Sigmoid colon (tissue), 7 donors: ENCODE results near the gene SORCS2. TPM values are rescaled to one million over a fixed set of nuclear protein-coding genes. Genes with fewer than 3 reads are reported as not detected.
"Not testable (repeated sequence)": the region's sequence is repeated elsewhere in the genome, so short reads cannot be mapped to it uniquely, and the experiment has no call there.

Experiments
- DNase-seq: peaks from one replicate; pipeline ENCODE4 v3.0.0-alpha.2; 2019
- H3K27ac ChIP-seq, 4 donors: fragments of 200-600 bp; sonication (generic); one replicate each; pipeline ENCODE4 v1.5.1; 2016 to 2019; ENCODE audit warnings: mild to moderate bottlenecking in 1 of 4
- H3K27me3 ChIP-seq, 3 donors: fragments of 200-600 bp; sonication (generic); one replicate each; pipeline ENCODE4 v1.5.1; 2019; ENCODE audit warnings: mild to moderate bottlenecking in 1 of 3
- H3K36me3 ChIP-seq, 4 donors: fragments of 200-600 bp; sonication (generic); one replicate each; pipeline ENCODE4 v1.5.1; 2016 to 2019
- H3K4me1 ChIP-seq, 4 donors: fragments of 200-600 bp; sonication (generic); one replicate each; pipeline ENCODE4 v1.5.1; 2017 to 2019
- H3K4me3 ChIP-seq, 4 donors: fragments of 200-600 bp; sonication (generic); one replicate each; pipeline ENCODE4 v1.5.1; 2017 to 2019; ENCODE audit warnings: mild to moderate bottlenecking in 2 of 4, moderate library complexity in 1 of 4
- H3K9me3 ChIP-seq, 4 donors: fragments of 200-600 bp in 3 of 4; sonication (generic) in 3 of 4; one replicate each; pipeline versions ENCODE4 v1.5.1 to v1.6.1; 2013 to 2019
- EP300 ChIP-seq, 4 donors: sonication (generic); formaldehyde crosslinking; IDR thresholded peaks; one replicate each; pipeline ENCODE4 v1.6.1; 2017; ENCODE audit warnings: antibody characterized with exemption in 4 of 4
- POLR2A ChIP-seq, 2 donors: fragments of 450-650 bp; IDR thresholded peaks; one replicate each; pipeline ENCODE4 v1.6.1; 2016; ENCODE audit warnings: antibody characterized with exemption in 2 of 2, mild to moderate bottlenecking in 2 of 2, moderate library complexity in 2 of 2
- POLR2AphosphoS5 ChIP-seq, 4 donors: sonication (generic); formaldehyde crosslinking; IDR thresholded peaks; one replicate each; pipeline ENCODE4 v1.6.1; 2017; ENCODE audit warnings: antibody characterized with exemption in 4 of 4
- WGBS, 2 donors: extraction: QIAGEN DNeasy Blood & Tissue Kit; methylation state at CpG; one replicate each; pipeline ENCODE4 v1.1.7; 2013; 5-methylcytosine and 5-hydroxymethylcytosine counted together
- intact Hi-C: fragments of 100-400 bp; cut with DNase I; formaldehyde crosslinking; loops from one replicate; pipeline ENCODE4 v1.15.1; 2023
- polyA plus RNA-seq, 3 donors: library from polyadenylated mRNA; stranded (reverse); fragments of 200-250 nt; gene quantifications; one replicate each; pipeline ENCODE4 v1.2.3, GENCODE V29; 2013
- total RNA-seq, 4 donors: library from RNA; depleted of rRNA; stranded (reverse); fragments of >200 nt; gene quantifications; one replicate each; pipeline ENCODE4 v1.1.0, GENCODE V29; 2016
- TF ChIP-seq, protein P1 (sequence below), 4 experiments: fragments of 450-650 bp in 3 of 4; fragments of 200-600 bp in 1 of 4; IDR thresholded peaks; one replicate each; pipeline ENCODE4 v1.5.1; 2016 to 2019; ENCODE audit warnings: antibody characterized with exemption in 4 of 4, mild to moderate bottlenecking in 3 of 4, moderate library complexity in 2 of 4
- donor health status: healthy with polysubstance abuse.
- donor health status: Bipolar disorder and iron deficiency.
- donor health status: healthy.

Gene SORCS2
- total and polyA plus RNA-seq, 7 donors = 1.8 to 6.4 (median 3.9) TPM; not detected in 2

- Histone ChIP-seq H3K27me3 (no peaks in the 10 kb centered on the region), H3K36me3 (no peaks in the 10 kb centered on the region), H3K9me3 (peaks cover 9 to 19% (median 16%) of the 10 kb centered on the region in 4 donors), H3K27ac (no peak overlapping the region), H3K4me1 (no peaks in the 10 kb centered on the region), H3K4me3 (no peak overlapping the region)
- no peak for DNase-seq
- TF ChIP-seq POLR2AphosphoS5 (IDR thresholded peaks at IDR 0.05) (no peak), EP300 (IDR thresholded peaks at IDR 0.05) (no peak), POLR2A (IDR thresholded peaks at IDR 0.05) (no peak)
- TF ChIP-seq, protein P1, sequence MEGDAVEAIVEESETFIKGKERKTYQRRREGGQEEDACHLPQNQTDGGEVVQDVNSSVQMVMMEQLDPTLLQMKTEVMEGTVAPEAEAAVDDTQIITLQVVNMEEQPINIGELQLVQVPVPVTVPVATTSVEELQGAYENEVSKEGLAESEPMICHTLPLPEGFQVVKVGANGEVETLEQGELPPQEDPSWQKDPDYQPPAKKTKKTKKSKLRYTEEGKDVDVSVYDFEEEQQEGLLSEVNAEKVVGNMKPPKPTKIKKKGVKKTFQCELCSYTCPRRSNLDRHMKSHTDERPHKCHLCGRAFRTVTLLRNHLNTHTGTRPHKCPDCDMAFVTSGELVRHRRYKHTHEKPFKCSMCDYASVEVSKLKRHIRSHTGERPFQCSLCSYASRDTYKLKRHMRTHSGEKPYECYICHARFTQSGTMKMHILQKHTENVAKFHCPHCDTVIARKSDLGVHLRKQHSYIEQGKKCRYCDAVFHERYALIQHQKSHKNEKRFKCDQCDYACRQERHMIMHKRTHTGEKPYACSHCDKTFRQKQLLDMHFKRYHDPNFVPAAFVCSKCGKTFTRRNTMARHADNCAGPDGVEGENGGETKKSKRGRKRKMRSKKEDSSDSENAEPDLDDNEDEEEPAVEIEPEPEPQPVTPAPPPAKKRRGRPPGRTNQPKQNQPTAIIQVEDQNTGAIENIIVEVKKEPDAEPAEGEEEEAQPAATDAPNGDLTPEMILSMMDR (IDR thresholded peaks at IDR 0.05) = no peak
- intact Hi-C loops = no loop called here
- 88 to 89% methylated on average over 7 of the region's 7 CpGs for WGBS, 2 donors
Observed at GRCh38 chr4:7572894-7573293, 380.6 kb downstream of the SORCS2 start.

GRCh38 chr4:7573576-7574091, 381.3 kb downstream of the SORCS2 start:
- TF ChIP-seq, protein P1 (IDR thresholded peaks at IDR 0.05) = no peak
- TF ChIP-seq POLR2AphosphoS5 (IDR thresholded peaks at IDR 0.05) (no peak), POLR2A (IDR thresholded peaks at IDR 0.05) (no peak), EP300 (IDR thresholded peaks at IDR 0.05) (no peak)
- Histone ChIP-seq H3K4me1 (no peaks in the 10 kb centered on the region), H3K27ac (no peak overlapping the region), H3K9me3 (peaks cover 17 to 26% (median 19%) of the 10 kb centered on the region in 4 donors), H3K27me3 (no peaks in the 10 kb centered on the region), H3K4me3 (no peak overlapping the region), H3K36me3 (no peaks in the 10 kb centered on the region)
- intact Hi-C loops = no loop called here
- 81% methylated on average over 9 of the region's 9 CpGs for WGBS, 2 donors
- DNase-seq = no peak

DNA sequence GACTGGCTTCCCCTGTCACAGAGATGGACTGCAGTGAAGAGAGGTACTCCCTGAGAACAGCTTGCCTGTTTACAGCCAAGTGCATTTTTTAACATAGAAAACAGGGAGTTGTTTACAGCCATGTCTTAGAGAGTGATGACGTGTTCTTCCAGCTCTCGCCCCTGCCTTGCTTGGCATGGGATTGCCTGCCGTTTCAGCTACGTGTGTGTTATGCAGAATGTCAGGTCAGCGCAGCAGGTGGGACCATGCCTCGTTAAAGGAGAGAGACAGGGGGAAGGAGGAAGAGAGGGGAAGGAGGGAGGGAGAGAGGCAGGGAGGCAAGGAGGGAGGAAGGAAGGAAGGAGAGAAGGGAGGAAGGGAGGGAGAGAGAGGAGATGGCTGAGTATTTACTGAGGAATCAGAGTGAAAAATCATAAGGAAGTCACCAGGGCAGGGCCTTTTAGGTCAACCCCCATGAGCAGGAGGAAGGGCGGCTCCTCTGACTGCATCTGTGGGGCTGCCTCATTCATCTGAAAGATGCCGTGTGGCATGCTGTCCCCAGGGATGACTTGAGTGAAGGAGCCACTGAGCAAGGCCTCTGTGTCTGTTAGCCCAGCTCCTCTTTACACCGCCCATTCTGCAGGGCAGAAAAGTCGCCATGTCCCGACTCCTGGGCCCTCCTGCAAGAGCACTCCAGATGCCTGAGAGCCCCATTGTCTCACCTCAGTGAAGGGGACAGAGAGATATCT, 382.1 kb downstream of the SORCS2 start:
- TF ChIP-seq POLR2A (IDR thresholded peaks at IDR 0.05) (no peak), POLR2AphosphoS5 (IDR thresholded peaks at IDR 0.05) (no peak), EP300 (IDR thresholded peaks at IDR 0.05) (no peak)
- 68 to 69% methylated on average over 11 of the region's 11 CpGs for WGBS, 2 donors
- Histone ChIP-seq H3K9me3 (peaks cover 20 to 26% (median 21%) of the 10 kb centered on the region in 4 donors), H3K36me3 (no peaks in the 10 kb centered on the region), H3K4me3 (no peak overlapping the region), H3K27ac (no peak overlapping the region), H3K4me1 (no peaks in the 10 kb centered on the region), H3K27me3 (no peaks in the 10 kb centered on the region)
- no peak for DNase-seq
- intact Hi-C loops = no loop called here

DNA sequence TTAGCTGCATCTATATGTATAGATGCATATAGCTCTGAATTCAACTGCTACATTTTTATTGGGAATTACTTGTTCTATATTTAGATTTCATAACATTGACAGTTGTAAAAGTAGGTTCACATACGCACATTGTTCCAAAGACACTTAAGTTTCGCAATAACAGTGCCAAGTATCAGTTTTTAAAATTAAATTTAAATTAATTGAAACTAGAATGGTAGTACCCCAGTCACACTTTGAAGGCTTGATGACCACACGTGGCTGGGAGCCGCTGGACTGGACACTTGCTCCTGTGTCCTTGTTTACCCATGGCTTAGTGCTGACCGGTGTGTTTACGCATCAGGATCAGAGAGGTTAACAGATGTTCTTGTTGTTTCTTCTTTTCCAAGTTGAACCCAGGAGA, 383.1 kb downstream of the SORCS2 start:
- intact Hi-C loops = no loop called here
- H3K36me3 ChIP-seq = no peaks in the 10 kb centered on the region
- DNase-seq = no peak
- TF ChIP-seq POLR2AphosphoS5 (IDR thresholded peaks at IDR 0.05) = no peak
- H3K9me3 ChIP-seq = peaks cover 20 to 26% (median 21%) of the 10 kb centered on the region in 4 donors
- no peak overlapping the region for H3K4me3 ChIP-seq
- WGBS, 2 donors = 67 to 68% methylated on average over 6 of the region's 6 CpGs
- no peaks in the 10 kb centered on the region for H3K27me3 ChIP-seq
- no peaks in the 10 kb centered on the region for H3K4me1 ChIP-seq
- H3K27ac ChIP-seq = no peak overlapping the region

GRCh38 chr4:7577361-7578039, 385.2 kb downstream of the SORCS2 start:
- DNase-seq, H3K27me3 ChIP-seq, H3K4me3 ChIP-seq, H3K4me1 ChIP-seq, H3K27ac ChIP-seq, H3K36me3 ChIP-seq, intact Hi-C loops: not testable (repeated sequence)
- WGBS, 2 donors = 91 to 94% methylated on average over 11 of the region's 11 CpGs
- H3K9me3 ChIP-seq = peaks cover 20 to 26% (median 21%) of the 10 kb centered on the region in 4 donors

DNA sequence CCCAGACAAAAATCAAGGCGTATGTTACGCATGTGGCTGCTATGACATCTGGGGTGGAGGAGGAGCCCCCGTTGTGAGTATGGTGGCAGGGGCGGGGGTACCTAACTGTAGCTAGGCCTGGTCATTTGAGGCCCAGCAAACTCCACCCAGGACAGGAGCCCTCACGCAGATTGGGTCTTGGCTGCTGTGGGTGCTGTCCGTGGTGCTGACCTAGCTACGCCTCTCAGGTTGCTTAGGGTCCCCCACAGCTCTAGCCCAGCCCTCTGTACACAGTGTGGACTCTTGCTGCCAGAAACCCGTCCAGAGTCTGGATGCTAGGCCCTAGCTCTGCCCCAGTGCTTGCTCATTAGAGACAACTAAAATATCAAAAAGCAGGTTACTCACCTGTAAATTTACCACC, 389.1 kb downstream of the SORCS2 start:
- no peak for DNase-seq
- intact Hi-C loops = no loop called here
- no peaks in the 10 kb centered on the region for H3K4me1 ChIP-seq
- WGBS, 2 donors = 34 to 38% methylated on average over 8 of the region's 8 CpGs
- no peaks in the 10 kb centered on the region for H3K36me3 ChIP-seq
- H3K27me3 ChIP-seq = no peaks in the 10 kb centered on the region
- H3K4me3 ChIP-seq = no peak overlapping the region
- H3K9me3 ChIP-seq = peaks cover 16 to 22% (median 20%) of the 10 kb centered on the region in 4 donors
- no peak for TF ChIP-seq EP300 (IDR thresholded peaks at IDR 0.05)
- no peak overlapping the region for H3K27ac ChIP-seq
